8988T (cell line): ENCODE results near the gene CMIP.
"Not testable (repeated sequence)": the region's sequence is repeated elsewhere in the genome, so short reads cannot be mapped to it uniquely, and the experiment has no call there.

Experiments
- DNase-seq: peaks from one replicate; pipeline ENCODE4 v3.0.0; 2011

CMIP gene

GRCh38 chr16:81734632-81735434 lies 290.2 kb downstream of the CMIP start:
- DNase-seq = no peak

- DNase-seq = peak; percentile 83
These were observed 293.4 kb downstream of the CMIP start for GRCh38 chr16:81737885-81738536.

GRCh38 chr16:81738783-81739496 lies 294.3 kb downstream of the CMIP start:
- DNase-seq = no peak

- DNase-seq = no peak
These were observed 294.9 kb downstream of the CMIP start for GRCh38 chr16:81739503-81739902.

- DNase-seq = no peak
These were observed 295.6 kb downstream of the CMIP start for GRCh38 chr16:81740169-81740568.

- not testable (repeated sequence) for DNase-seq
These were observed 296.8 kb downstream of the CMIP start for GRCh38 chr16:81741430-81741770.

GRCh38 chr16:81744385-81744784 lies 299.8 kb downstream of the CMIP start:
- DNase-seq = no peak

- no peak for DNase-seq
These were observed 300.3 kb downstream of the CMIP start for GRCh38 chr16:81744911-81745310.

GRCh38 chr16:81745704-81746558 lies 301.3 kb downstream of the CMIP start:
- DNase-seq = peak; percentile 83

GRCh38 chr16:81746566-81746965 lies 302.0 kb downstream of the CMIP start:
- no peak for DNase-seq

- DNase-seq = no peak
These were observed 304.0 kb downstream of the CMIP start for GRCh38 chr16:81748476-81749198.

GRCh38 chr16:81752225-81752875 lies 307.7 kb downstream of the CMIP start:
- DNase-seq = no peak

GRCh38 chr16:81752876-81753227 lies 308.2 kb downstream of the CMIP start:
- DNase-seq = no peak

GRCh38 chr16:81754858-81755257 lies 310.2 kb downstream of the CMIP start:
- no peak for DNase-seq

GRCh38 chr16:81755915-81756614 lies 311.5 kb downstream of the CMIP start:
- DNase-seq = no peak

GRCh38 chr16:81756615-81757356 lies 312.2 kb downstream of the CMIP start:
- no peak for DNase-seq

GRCh38 chr16:81758376-81758775 lies 313.8 kb downstream of the CMIP start:
- DNase-seq = no peak
